H54 (cell line): ENCODE data around the gene HECA.

Experiments used
- DNase-seq: peaks from one replicate; pipeline ENCODE4 v3.0.0; 2011; ENCODE audit warnings: low spot score, mixed read lengths; ENCODE audit not compliant: insufficient read length
- FAIRE-seq: peaks from 3 replicates; lab custom pipeline; 2011; peaks lifted over from hg19 to GRCh38; lab: Jason Lieb, UNC
- POLR2A ChIP-seq: IDR thresholded peaks from 2 replicates; pipeline ENCODE4 v1.6.1; 2011; ENCODE audit warnings: low read depth, mild to moderate bottlenecking, low read length

HECA gene

GRCh38 chr6:139161169-139161568 lies 26.3 kb downstream of the HECA start:
- DNase-seq: no peak
- no peak for TF ChIP-seq POLR2A
- FAIRE-seq: no peak

GRCh38 chr6:139161817-139162284 lies 27.0 kb downstream of the HECA start:
- FAIRE-seq (no peak), DNase-seq (no peak)
- TF ChIP-seq POLR2A: no peak

- DNase-seq (no peak), FAIRE-seq (no peak)
- TF ChIP-seq POLR2A: no peak
Measured at GRCh38 chr6:139164001-139164400, 29.1 kb downstream of the HECA start.

GRCh38 chr6:139165324-139165723 lies 30.4 kb downstream of the HECA start:
- no peak for TF ChIP-seq POLR2A

GRCh38 chr6:139166238-139166955 lies 31.5 kb downstream of the HECA start:
- DNase-seq (no peak), FAIRE-seq (no peak)
- no peak for TF ChIP-seq POLR2A

More at GRCh38 chr6:139165324-139165723, 30.4 kb downstream of the HECA start:
- DNase-seq (no peak), FAIRE-seq (no peak)

GRCh38 chr6:139166956-139167313 lies 32.1 kb downstream of the HECA start:
- DNase-seq (no peak), FAIRE-seq (no peak)
- TF ChIP-seq POLR2A: no peak

- no peak for TF ChIP-seq POLR2A
- FAIRE-seq (no peak), DNase-seq (no peak)
Measured at GRCh38 chr6:139172151-139172550, 37.3 kb downstream of the HECA start.

GRCh38 chr6:139172567-139172966 lies 37.7 kb downstream of the HECA start:
- DNase-seq (no peak), FAIRE-seq (no peak)
- TF ChIP-seq POLR2A: no peak

GRCh38 chr6:139173172-139173571 lies 38.3 kb downstream of the HECA start:
- no peak for TF ChIP-seq POLR2A
- DNase-seq (no peak), FAIRE-seq (no peak)

- FAIRE-seq (no peak), DNase-seq (no peak)
Measured at GRCh38 chr6:139173822-139174221, 38.9 kb downstream of the HECA start.

GRCh38 chr6:139174961-139175360 lies 40.1 kb downstream of the HECA start:
- no peak for TF ChIP-seq POLR2A
- DNase-seq (no peak), FAIRE-seq (no peak)

More at GRCh38 chr6:139173822-139174221, 38.9 kb downstream of the HECA start:
- no peak for TF ChIP-seq POLR2A

GRCh38 chr6:139175389-139175948 lies 40.6 kb downstream of the HECA start:
- TF ChIP-seq POLR2A: no peak
- no peak for FAIRE-seq
- no peak for DNase-seq

GRCh38 chr6:139181236-139181635 lies 46.4 kb downstream of the HECA start:
- DNase-seq (no peak), FAIRE-seq (no peak)
- TF ChIP-seq POLR2A: no peak

- no peak for TF ChIP-seq POLR2A
Measured at GRCh38 chr6:139184047-139184446, 49.2 kb downstream of the HECA start.

GRCh38 chr6:139184459-139184858 lies 49.6 kb downstream of the HECA start:
- FAIRE-seq: no peak
- no peak for TF ChIP-seq POLR2A
- DNase-seq: no peak

More at GRCh38 chr6:139184047-139184446, 49.2 kb downstream of the HECA start:
- no peak for FAIRE-seq
- DNase-seq: no peak
